Esophagus muscularis mucosa (tissue), 4 donors: ENCODE results near the gene MEIS1. TPM values are rescaled to one million over a fixed set of nuclear protein-coding genes. Genes with fewer than 3 reads are reported as not detected.

ENCODE experiments used
- DNase-seq: peaks from one replicate; pipeline ENCODE4 v3.0.0-alpha.2; 2017; ENCODE audit errors: extremely low spot score
- H3K27ac ChIP-seq, 4 donors: fragments of 200-600 bp; sonication (generic); replicated peaks in 1 of 4; 1 replicate in 3 of 4; 2 replicates in 1 of 4; pipeline ENCODE4 v1.5.1; 2016 to 2019; ENCODE audit warnings: mild to moderate bottlenecking in 1 of 4
- H3K27me3 ChIP-seq, 4 donors: fragments of 200-600 bp; sonication (generic); one replicate each; pipeline versions ENCODE4 v1.5.1 to v1.6.0; 2016 to 2019
- H3K36me3 ChIP-seq, 4 donors: fragments of 200-600 bp; sonication (generic); one replicate each; pipeline ENCODE4 v1.5.1; 2016 to 2019
- H3K4me1 ChIP-seq, 4 donors: fragments of 200-600 bp; sonication (generic); one replicate each; pipeline ENCODE4 v1.5.1; 2016 to 2019
- H3K4me3 ChIP-seq, 4 donors: fragments of 200-600 bp; sonication (generic); 1 replicate in 2 of 4; 2 replicates in 2 of 4; pipeline ENCODE4 v1.5.1; 2016 to 2019; ENCODE audit warnings: mild to moderate bottlenecking in 4 of 4, moderate library complexity in 1 of 4
- H3K9me3 ChIP-seq, 4 donors: fragments of 200-600 bp; sonication (generic); 1 replicate in 3 of 4; 2 replicates in 1 of 4; pipeline ENCODE4 v1.5.1; 2016 to 2019
- EP300 ChIP-seq: sonication (generic); formaldehyde crosslinking; IDR thresholded peaks from one replicate; pipeline ENCODE4 v1.6.1; 2017; ENCODE audit warnings: antibody characterized with exemption
- POLR2A ChIP-seq: fragments of 450-650 bp; IDR thresholded peaks from one replicate; pipeline ENCODE4 v1.6.1; 2017; ENCODE audit warnings: antibody characterized with exemption, moderate library complexity, mild to moderate bottlenecking, low read depth
- POLR2AphosphoS5 ChIP-seq, 2 donors: sonication (generic); formaldehyde crosslinking; IDR thresholded peaks; one replicate each; pipeline ENCODE4 v1.6.1; 2017; ENCODE audit warnings: antibody characterized with exemption in 2 of 2
- WGBS: methylation state at CpG from one replicate; pipeline ENCODE4 v1.1.5; 2018; 5-methylcytosine and 5-hydroxymethylcytosine counted together
- intact Hi-C: fragments of 100-400 bp; cut with DNase I; formaldehyde crosslinking; loops from one replicate; pipeline ENCODE4 v1.15.1; 2023
- total RNA-seq, 4 donors: library from RNA; depleted of rRNA; stranded (reverse); fragments of >200 nt; gene quantifications; one replicate each; pipeline versions ENCODE4 v1.1.0 to v1.2.1, GENCODE V29; 2016
- TF ChIP-seq, protein P1 (sequence below), 3 experiments: fragments of 200-600 bp in 2 of 3; fragments of 450-650 bp in 1 of 3; sonication (generic) in 2 of 3; IDR thresholded peaks; one replicate each; pipeline ENCODE4 v1.5.1; 2017 to 2019; ENCODE audit warnings: antibody characterized with exemption in 3 of 3, mild to moderate bottlenecking in 2 of 3, moderate library complexity in 1 of 3

The MEIS1 gene
- total RNA-seq, 4 donors from 2014 or later, result 89.8 to 166 (median 132) TPM

GRCh38 chr2:66517772-66518171 lies 82.8 kb downstream of the MEIS1 start:
- Histone ChIP-seq H3K4me1 (peaks cover 0 to 79% (median 66%) of the 10 kb centered on the region in 4 donors), H3K36me3 (peaks cover 0 to 11% (median 2%) of the 10 kb centered on the region in 4 donors), H3K4me3 (no peak overlapping the region), H3K27me3 (no peaks in the 10 kb centered on the region), H3K27ac (no peak overlapping the region), H3K9me3 (no peaks in the 10 kb centered on the region)
- DNase-seq, result no peak
- TF ChIP-seq EP300, result no peak
- TF ChIP-seq POLR2AphosphoS5 (IDR thresholded peaks at IDR 0.05), result no peak
- TF ChIP-seq, protein P1, sequence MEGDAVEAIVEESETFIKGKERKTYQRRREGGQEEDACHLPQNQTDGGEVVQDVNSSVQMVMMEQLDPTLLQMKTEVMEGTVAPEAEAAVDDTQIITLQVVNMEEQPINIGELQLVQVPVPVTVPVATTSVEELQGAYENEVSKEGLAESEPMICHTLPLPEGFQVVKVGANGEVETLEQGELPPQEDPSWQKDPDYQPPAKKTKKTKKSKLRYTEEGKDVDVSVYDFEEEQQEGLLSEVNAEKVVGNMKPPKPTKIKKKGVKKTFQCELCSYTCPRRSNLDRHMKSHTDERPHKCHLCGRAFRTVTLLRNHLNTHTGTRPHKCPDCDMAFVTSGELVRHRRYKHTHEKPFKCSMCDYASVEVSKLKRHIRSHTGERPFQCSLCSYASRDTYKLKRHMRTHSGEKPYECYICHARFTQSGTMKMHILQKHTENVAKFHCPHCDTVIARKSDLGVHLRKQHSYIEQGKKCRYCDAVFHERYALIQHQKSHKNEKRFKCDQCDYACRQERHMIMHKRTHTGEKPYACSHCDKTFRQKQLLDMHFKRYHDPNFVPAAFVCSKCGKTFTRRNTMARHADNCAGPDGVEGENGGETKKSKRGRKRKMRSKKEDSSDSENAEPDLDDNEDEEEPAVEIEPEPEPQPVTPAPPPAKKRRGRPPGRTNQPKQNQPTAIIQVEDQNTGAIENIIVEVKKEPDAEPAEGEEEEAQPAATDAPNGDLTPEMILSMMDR (IDR thresholded peaks at IDR 0.05), result no peak
- no peak for TF ChIP-seq POLR2A
- intact Hi-C loops, result no loop called here
- 70% methylated on average over 4 of the region's 4 CpGs for WGBS

GRCh38 chr2:66519264-66519843 lies 84.4 kb downstream of the MEIS1 start:
- no peak for DNase-seq
- intact Hi-C loops, result no loop called here
- Histone ChIP-seq H3K4me1 (peaks cover 0 to 80% (median 71%) of the 10 kb centered on the region in 4 donors), H3K27ac (no peak overlapping the region), H3K36me3 (peaks cover 0 to 6% (median 2%) of the 10 kb centered on the region in 4 donors), H3K27me3 (no peaks in the 10 kb centered on the region), H3K4me3 (no peak overlapping the region), H3K9me3 (no peaks in the 10 kb centered on the region)
- 96% methylated on average over 6 of the region's 6 CpGs for WGBS
- TF ChIP-seq EP300 (no peak), POLR2A (no peak), POLR2AphosphoS5 (IDR thresholded peaks at IDR 0.05) (no peak)
- TF ChIP-seq, protein P1 (IDR thresholded peaks at IDR 0.05), result no peak

- H3K4me3 ChIP-seq, result no peak overlapping the region
- intact Hi-C loops, result no loop called here
- no peak for DNase-seq
- no peaks in the 10 kb centered on the region for H3K9me3 ChIP-seq
- H3K27ac ChIP-seq, result no peak overlapping the region
- peaks cover 0 to 5% (median 2%) of the 10 kb centered on the region in 4 donors for H3K36me3 ChIP-seq
- peaks cover 11 to 80% (median 71%) of the 10 kb centered on the region in 4 donors for H3K4me1 ChIP-seq
- no peaks in the 10 kb centered on the region for H3K27me3 ChIP-seq
- TF ChIP-seq, protein P1 (IDR thresholded peaks at IDR 0.05), result no peak
- no peak for TF ChIP-seq POLR2AphosphoS5 (IDR thresholded peaks at IDR 0.05)
- TF ChIP-seq POLR2A, result no peak
- no peak for TF ChIP-seq EP300
- 67% methylated on average over 7 of the region's 7 CpGs for WGBS
Observed at GRCh38 chr2:66521291-66521922, 86.5 kb downstream of the MEIS1 start.

- peak overlapping the region in 1 of 4 donors; percentile 40 for H3K27ac ChIP-seq
Observed at GRCh38 chr2:66522611-66523376, 87.9 kb downstream of the MEIS1 start.

More at GRCh38 chr2:66522611-66523376, 87.9 kb downstream of the MEIS1 start:
- Histone ChIP-seq H3K36me3 (peaks cover 0 to 14% (median 2%) of the 10 kb centered on the region in 4 donors), H3K27me3 (no peaks in the 10 kb centered on the region), H3K4me3 (no peak overlapping the region), H3K4me1 (peaks cover 11 to 82% (median 75%) of the 10 kb centered on the region in 4 donors), H3K9me3 (no peaks in the 10 kb centered on the region)
- WGBS, result 30% methylated on average over 6 of the region's 6 CpGs
- intact Hi-C loops, result no loop called here
- no peak for DNase-seq
- TF ChIP-seq, protein P1 (IDR thresholded peaks at IDR 0.05), result no peak
- TF ChIP-seq POLR2AphosphoS5 (IDR thresholded peaks at IDR 0.05) (no peak), EP300 (no peak), POLR2A (no peak)
